Measurements from ENCODE around the gene NUP58. TPM values are rescaled to one million over a fixed set of nuclear protein-coding genes. Genes with fewer than 3 reads are reported as not detected.

Gene NUP58
- total and polyA plus RNA-seq, 10 of the 15 experiments (the other 5 are each of a cell fraction or from before 2014, with no cell fraction given), result 12.1 to 78.0 (median 48.9) TPM

GRCh38 chr13:25286308-25286968 lies 15.0 kb upstream of the NUP58 start (continued):
- TF ChIP-seq CTCF (IDR thresholded peaks at IDR 0.05 in 2 of 3, conservative IDR thresholded peaks at IDR 0.05 in 1 of 3; ENCODE audit: control insufficient read depth in 2 of 3, extremely low read depth in 1 of 3, insufficient read depth in 1 of 3, low read depth in 3 of 3, low read length in 3 of 3) (no peak), MEF2B (IDR thresholded peaks at IDR 0.05; ENCODE audit: partially characterized antibody, poor library complexity, severe bottlenecking) (no peak), CBX3 (IDR thresholded peaks at IDR 0.05; ENCODE audit: borderline replicate concordance, low read depth) (no peak), BHLHE40 (IDR thresholded peaks at IDR 0.05; ENCODE audit: borderline replicate concordance in 1 of 2, low read depth in 2 of 2, low read length in 1 of 2) (0 out of 4 replicates have a peak, but pooled peaks of 1 of the 2 experiments have one; percentile 25), CREM (IDR thresholded peaks at IDR 0.05; ENCODE audit: low read depth) (0 out of 2 replicates have a peak, but pooled peaks have one; percentile 35), CBFB (IDR thresholded peaks at IDR 0.05; ENCODE audit: low read depth) (no peak), HDAC6 (IDR thresholded peaks at IDR 0.05; ENCODE audit: unreplicated experiment) (no peak), GABPA (IDR thresholded peaks at IDR 0.05; ENCODE audit: low read depth) (no peak), SPI1 (IDR thresholded peaks at IDR 0.05; ENCODE audit: borderline replicate concordance, insufficient read depth, low read depth, low read length) (peak; percentile 47), RBBP5 (conservative IDR thresholded peaks at IDR 0.05) (no peak), CEBPZ (IDR thresholded peaks at IDR 0.05; ENCODE audit: low read depth, low read length) (no peak), FOXK2 (IDR thresholded peaks at IDR 0.05) (no peak), NBN (IDR thresholded peaks at IDR 0.05) (no peak)

Measured in GM12878 (cell line).